ENCODE results near the gene DHTKD1.

DHTKD1 gene

GRCh38 chr10:12111528-12111927, 42.8 kb downstream of the DHTKD1 start:
- H3K4ac ChIP-seq (ENCODE audit: low read depth, low read length): no peak overlapping the region
- H2BK120ac ChIP-seq (ENCODE audit: low read depth, low read length): no peak overlapping the region
- H3K4me1 ChIP-seq (ENCODE audit: control insufficient read depth, low read depth, low read length): no peaks in the 10 kb centered on the region
- H3K27ac ChIP-seq (ENCODE audit: low read depth, low read length): no peak overlapping the region
- no peak overlapping the region for H4K8ac ChIP-seq (ENCODE audit: low read depth, low read length)
- H2BK5ac ChIP-seq (ENCODE audit: low read length): no peak overlapping the region
- no peak overlapping the region for H3K9ac ChIP-seq (ENCODE audit: low read length)
- H3K18ac ChIP-seq (ENCODE audit: low read length): no peak overlapping the region
- H3K56ac ChIP-seq (ENCODE audit: low read length): no peak overlapping the region
- no peak overlapping the region for H2AK5ac ChIP-seq (ENCODE audit: low read length)
- H3K4me3 ChIP-seq (ENCODE audit: low read length): no peak overlapping the region
- H3K79me1 ChIP-seq (ENCODE audit: low read length): no peaks in the 10 kb centered on the region
- no peak overlapping the region for H4K5ac ChIP-seq (ENCODE audit: low read length)
- no peak overlapping the region for H3K4me2 ChIP-seq (ENCODE audit: low read length)
- H3K23ac ChIP-seq (ENCODE audit: low read length): no peak overlapping the region
- H3K36me3 ChIP-seq (ENCODE audit: control insufficient read depth, insufficient read depth, low read length): peaks cover 4% of the 10 kb centered on the region
- no peaks in the 10 kb centered on the region for H3K79me2 ChIP-seq (ENCODE audit: control insufficient read depth, insufficient read depth, low read length)
- no peak for DNase-seq
- H3K27me3 ChIP-seq (ENCODE audit: insufficient read depth, low read length, poor library complexity): no peaks in the 10 kb centered on the region
- H2BK15ac ChIP-seq (replicated peaks; ENCODE audit: low read depth): no peak overlapping the region

GRCh38 chr10:12113627-12114026, 44.9 kb downstream of the DHTKD1 start:
- H3K27ac ChIP-seq (ENCODE audit: low read depth, low read length): no peak overlapping the region
- H3K4me1 ChIP-seq (ENCODE audit: control insufficient read depth, low read depth, low read length): no peaks in the 10 kb centered on the region
- no peak overlapping the region for H2BK120ac ChIP-seq (ENCODE audit: low read depth, low read length)
- H3K79me1 ChIP-seq (ENCODE audit: low read length): no peaks in the 10 kb centered on the region
- no peak for DNase-seq
- no peak overlapping the region for H4K5ac ChIP-seq (ENCODE audit: low read length)
- H3K27me3 ChIP-seq (ENCODE audit: insufficient read depth, low read length, poor library complexity): no peaks in the 10 kb centered on the region
- H4K8ac ChIP-seq (ENCODE audit: low read depth, low read length): no peak overlapping the region
- H3K4ac ChIP-seq (ENCODE audit: low read depth, low read length): no peak overlapping the region
- no peak overlapping the region for H3K9ac ChIP-seq (ENCODE audit: low read length)
- peaks cover 3% of the 10 kb centered on the region for H3K36me3 ChIP-seq (ENCODE audit: control insufficient read depth, insufficient read depth, low read length)
- no CpG with 5 or more reads among the region's 2 CpGs for WGBS (ENCODE audit: extremely low coverage, insufficient coverage, low lambda C conversion rate)
- H3K18ac ChIP-seq (ENCODE audit: low read length): no peak overlapping the region
- H3K4me2 ChIP-seq (ENCODE audit: low read length): no peak overlapping the region
- no peak overlapping the region for H2AK5ac ChIP-seq (ENCODE audit: low read length)
- no peak overlapping the region for H2BK5ac ChIP-seq (ENCODE audit: low read length)
- no peak overlapping the region for H3K23ac ChIP-seq (ENCODE audit: low read length)
- no peak overlapping the region for H3K56ac ChIP-seq (ENCODE audit: low read length)
- no peaks in the 10 kb centered on the region for H3K79me2 ChIP-seq (ENCODE audit: control insufficient read depth, insufficient read depth, low read length)
- no peak overlapping the region for H3K4me3 ChIP-seq (ENCODE audit: low read length)
- H2BK15ac ChIP-seq (replicated peaks; ENCODE audit: low read depth): no peak overlapping the region

- Histone ChIP-seq H3K79me1 (ENCODE audit: low read length) (no peaks in the 10 kb centered on the region), H4K5ac (ENCODE audit: low read length) (no peak overlapping the region), H3K27ac (ENCODE audit: low read depth, low read length) (no peak overlapping the region), H3K4ac (ENCODE audit: low read depth, low read length) (no peak overlapping the region), H3K23ac (ENCODE audit: low read length) (no peak overlapping the region), H3K9ac (ENCODE audit: low read length) (no peak overlapping the region), H3K4me1 (ENCODE audit: control insufficient read depth, low read depth, low read length) (no peaks in the 10 kb centered on the region), H3K4me2 (ENCODE audit: low read length) (no peak overlapping the region), H2BK120ac (ENCODE audit: low read depth, low read length) (no peak overlapping the region), H2AK5ac (ENCODE audit: low read length) (no peak overlapping the region), H3K56ac (ENCODE audit: low read length) (no peak overlapping the region), H3K18ac (ENCODE audit: low read length) (no peak overlapping the region), H3K4me3 (ENCODE audit: low read length) (no peak overlapping the region), H2BK15ac (replicated peaks; ENCODE audit: low read depth) (no peak overlapping the region), H3K36me3 (ENCODE audit: control insufficient read depth, insufficient read depth, low read length) (peaks cover 7% of the 10 kb centered on the region), H3K79me2 (ENCODE audit: control insufficient read depth, insufficient read depth, low read length) (no peaks in the 10 kb centered on the region), H2BK5ac (ENCODE audit: low read length) (no peak overlapping the region), H4K8ac (ENCODE audit: low read depth, low read length) (no peak overlapping the region), H3K27me3 (ENCODE audit: insufficient read depth, low read length, poor library complexity) (no peaks in the 10 kb centered on the region)
- DNase-seq: no peak
- WGBS (ENCODE audit: extremely low coverage, insufficient coverage, low lambda C conversion rate): no CpG with 5 or more reads among the region's 4 CpGs
Measured at GRCh38 chr10:12121673-12122072, 52.9 kb downstream of the DHTKD1 start.

- Histone ChIP-seq H4K8ac (ENCODE audit: low read depth, low read length) (no peak within 1 kb of the TSS), H3K79me2 (ENCODE audit: control insufficient read depth, insufficient read depth, low read length) (no peaks in the 10 kb centered on the region), H4K5ac (ENCODE audit: low read length) (no peak within 1 kb of the TSS), H3K27ac (ENCODE audit: low read depth, low read length) (peak within 1 kb of the TSS; percentile 85), H3K4ac (ENCODE audit: low read depth, low read length) (no peak within 1 kb of the TSS), H2AK5ac (ENCODE audit: low read length) (no peak within 1 kb of the TSS), H3K23ac (ENCODE audit: low read length) (peak within 1 kb of the TSS; percentile 45), H3K36me3 (ENCODE audit: control insufficient read depth, insufficient read depth, low read length) (no peaks in the 10 kb centered on the region), H3K9ac (ENCODE audit: low read length) (peak within 1 kb of the TSS; percentile 93), H3K27me3 (ENCODE audit: insufficient read depth, low read length, poor library complexity) (no peaks in the 10 kb centered on the region), H2BK120ac (ENCODE audit: low read depth, low read length) (no peak within 1 kb of the TSS), H2BK15ac (replicated peaks; ENCODE audit: low read depth) (no peak within 1 kb of the TSS), H3K4me2 (ENCODE audit: low read length) (peak within 1 kb of the TSS; percentile 79), H2BK5ac (ENCODE audit: low read length) (peak within 1 kb of the TSS; percentile 70), H3K18ac (ENCODE audit: low read length) (peak within 1 kb of the TSS; percentile 64), H3K4me1 (ENCODE audit: control insufficient read depth, low read depth, low read length) (no peaks in the 10 kb centered on the region), H3K4me3 (ENCODE audit: low read length) (peak within 1 kb of the TSS; percentile 65), H3K56ac (ENCODE audit: low read length) (peak within 1 kb of the TSS; percentile 99), H3K79me1 (ENCODE audit: low read length) (no peaks in the 10 kb centered on the region)
- peak; percentile 95 for DNase-seq
- no CpG with 5 or more reads among the region's 108 CpGs for WGBS (ENCODE audit: extremely low coverage, insufficient coverage, low lambda C conversion rate)
Measured at GRCh38 chr10:12129222-12130111, 60.7 kb downstream of the DHTKD1 start, which contains the start of gene SEC61A2. SEC61A2 (plus strand) TSS chr10:12129677; CDS start chr10:12129788, 111 bp downstream.

- Histone ChIP-seq H3K4me1 (ENCODE audit: control insufficient read depth, low read depth, low read length) (no peaks in the 10 kb centered on the region), H2BK120ac (ENCODE audit: low read depth, low read length) (no peak overlapping the region), H4K8ac (ENCODE audit: low read depth, low read length) (no peak overlapping the region), H3K27me3 (ENCODE audit: insufficient read depth, low read length, poor library complexity) (no peaks in the 10 kb centered on the region), H3K4me3 (ENCODE audit: low read length) (peak overlapping the region; percentile 65), H3K27ac (ENCODE audit: low read depth, low read length) (no peak overlapping the region), H3K4me2 (ENCODE audit: low read length) (peak overlapping the region; percentile 4), H3K9ac (ENCODE audit: low read length) (peak overlapping the region; percentile 79), H4K5ac (ENCODE audit: low read length) (no peak overlapping the region), H3K18ac (ENCODE audit: low read length) (no peak overlapping the region), H3K4ac (ENCODE audit: low read depth, low read length) (no peak overlapping the region), H3K36me3 (ENCODE audit: control insufficient read depth, insufficient read depth, low read length) (no peaks in the 10 kb centered on the region), H2BK5ac (ENCODE audit: low read length) (no peak overlapping the region), H3K79me1 (ENCODE audit: low read length) (no peaks in the 10 kb centered on the region), H2AK5ac (ENCODE audit: low read length) (no peak overlapping the region), H3K56ac (ENCODE audit: low read length) (peak overlapping the region; percentile 89), H3K23ac (ENCODE audit: low read length) (no peak overlapping the region), H3K79me2 (ENCODE audit: control insufficient read depth, insufficient read depth, low read length) (no peaks in the 10 kb centered on the region), H2BK15ac (replicated peaks; ENCODE audit: low read depth) (no peak overlapping the region)
- no CpG with 5 or more reads among the region's 11 CpGs for WGBS (ENCODE audit: extremely low coverage, insufficient coverage, low lambda C conversion rate)
- peak; percentile 81 for DNase-seq
Measured at GRCh38 chr10:12130237-12130872, 61.6 kb downstream of the DHTKD1 start.

Data from mesendoderm (in vitro differentiated cells).